Ovary (tissue), 3 donors: ENCODE measurements around the gene FAM9B.

Source experiments
- EP300 ChIP-seq: sonication (generic); formaldehyde crosslinking; IDR thresholded peaks from one replicate; pipeline ENCODE4 v1.6.1; 2017; ENCODE audit warnings: antibody characterized with exemption
- TF ChIP-seq, protein P1 (sequence below), 3 donors: fragments of 450-650 bp in 2 of 3; fragments of 200-600 bp in 1 of 3; IDR thresholded peaks; one replicate each; pipeline versions ENCODE4 v1.5.1 to v1.8.0; 2016 to 2022; ENCODE audit warnings: antibody characterized with exemption in 3 of 3, mild to moderate bottlenecking in 1 of 3
- donor health status: DM: no; HTN: no; CAD: no.

DNA sequence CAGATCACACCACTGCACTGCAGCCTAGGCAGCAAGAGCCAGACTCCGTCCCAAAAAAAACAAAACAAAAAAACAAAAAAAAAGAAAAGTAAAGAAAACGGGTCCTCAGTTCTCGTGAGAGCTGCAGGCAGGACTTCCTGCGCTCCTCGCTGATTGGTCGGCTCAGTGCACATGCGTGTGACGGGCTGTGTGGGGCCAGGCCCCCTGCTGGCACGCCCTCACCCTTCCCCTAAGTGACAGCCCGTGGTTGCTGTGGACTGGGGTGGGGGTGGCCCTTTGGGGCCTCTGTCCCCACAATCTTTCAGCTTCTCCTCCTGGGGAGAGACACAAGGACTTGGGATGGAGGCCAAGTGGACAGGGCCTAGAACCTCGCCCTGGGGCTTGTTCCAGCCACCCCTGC is at the start of gene FAM9B:
- TF ChIP-seq, protein P1, sequence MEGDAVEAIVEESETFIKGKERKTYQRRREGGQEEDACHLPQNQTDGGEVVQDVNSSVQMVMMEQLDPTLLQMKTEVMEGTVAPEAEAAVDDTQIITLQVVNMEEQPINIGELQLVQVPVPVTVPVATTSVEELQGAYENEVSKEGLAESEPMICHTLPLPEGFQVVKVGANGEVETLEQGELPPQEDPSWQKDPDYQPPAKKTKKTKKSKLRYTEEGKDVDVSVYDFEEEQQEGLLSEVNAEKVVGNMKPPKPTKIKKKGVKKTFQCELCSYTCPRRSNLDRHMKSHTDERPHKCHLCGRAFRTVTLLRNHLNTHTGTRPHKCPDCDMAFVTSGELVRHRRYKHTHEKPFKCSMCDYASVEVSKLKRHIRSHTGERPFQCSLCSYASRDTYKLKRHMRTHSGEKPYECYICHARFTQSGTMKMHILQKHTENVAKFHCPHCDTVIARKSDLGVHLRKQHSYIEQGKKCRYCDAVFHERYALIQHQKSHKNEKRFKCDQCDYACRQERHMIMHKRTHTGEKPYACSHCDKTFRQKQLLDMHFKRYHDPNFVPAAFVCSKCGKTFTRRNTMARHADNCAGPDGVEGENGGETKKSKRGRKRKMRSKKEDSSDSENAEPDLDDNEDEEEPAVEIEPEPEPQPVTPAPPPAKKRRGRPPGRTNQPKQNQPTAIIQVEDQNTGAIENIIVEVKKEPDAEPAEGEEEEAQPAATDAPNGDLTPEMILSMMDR (IDR thresholded peaks at IDR 0.05) = no peak
- no peak for TF ChIP-seq EP300
